ENCODE data around the gene DCDC2B. TPM values are rescaled to one million over a fixed set of nuclear protein-coding genes. Genes with fewer than 3 reads are reported as not detected.

DCDC2B gene
- total RNA-seq, 1 experiment from 2014 or later: not detected

DNA sequence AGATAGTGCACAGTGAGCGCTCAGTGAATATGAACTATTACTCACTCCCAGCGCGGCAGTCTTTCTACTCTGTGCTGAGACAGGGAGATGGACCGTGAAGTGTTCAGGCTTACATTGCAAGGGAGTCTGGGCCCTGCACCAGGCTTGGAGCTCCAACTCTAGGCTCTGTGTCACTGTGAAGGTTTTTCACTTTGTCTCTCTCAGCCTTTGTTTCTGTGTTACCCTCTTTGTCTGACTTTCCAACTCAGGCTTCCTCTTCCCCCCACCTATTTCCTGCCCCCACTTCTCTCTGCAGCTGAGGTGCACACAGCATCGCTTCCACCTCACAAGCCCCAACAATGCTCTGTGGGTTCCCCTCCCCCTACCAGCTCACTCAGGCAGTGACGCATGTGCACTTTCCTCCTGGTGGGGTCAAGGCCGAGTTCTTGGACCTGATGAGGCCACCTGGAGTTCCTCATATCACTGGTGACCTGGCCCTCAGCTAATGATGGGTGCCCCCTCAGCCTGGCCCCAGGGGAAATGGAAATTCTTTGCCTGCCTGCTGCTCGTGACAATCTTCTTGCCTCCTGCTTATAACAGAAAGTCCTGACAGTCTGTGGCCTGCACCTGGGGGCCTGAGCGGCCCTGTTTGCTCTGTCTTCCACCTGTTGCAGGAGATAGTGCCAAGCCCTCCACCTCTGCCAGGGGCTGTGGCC lies 41.1 kb downstream of the DCDC2B start:
- Histone ChIP-seq H3K4me3 (ENCODE audit: low read depth, low read length, poor library complexity, severe bottlenecking) (no peak overlapping the region), H3K9me3 (ENCODE audit: low read depth, low read length, poor library complexity, severe bottlenecking) (no peaks in the 10 kb centered on the region), H3K27me3 (replicated peaks; ENCODE audit: insufficient read depth, low read depth, low read length, poor library complexity) (no peaks in the 10 kb centered on the region), H3K4me1 (ENCODE audit: insufficient read depth, low read length, poor library complexity, severe bottlenecking) (peaks cover 4% of the 10 kb centered on the region), H3K36me3 (ENCODE audit: insufficient read depth, low read length, poor library complexity, severe bottlenecking) (no peaks in the 10 kb centered on the region), H3K27ac (ENCODE audit: low read depth, low read length, poor library complexity, severe bottlenecking) (no peak overlapping the region)
- POLR2A ChIA-PET (ENCODE audit: low non-redundant PET): no interaction called here
- intact Hi-C loops (cut with micrococcal nuclease; ENCODE audit: unreplicated experiment): no loop called here
- no TSS peak for BruUV-seq (replicated peaks)
- no peak for TF ChIP-seq EZH2 (IDR thresholded peaks at IDR 0.05; ENCODE audit: borderline replicate concordance, low read depth, low read length, poor library complexity, severe bottlenecking)
- TF ChIP-seq, protein P1, sequence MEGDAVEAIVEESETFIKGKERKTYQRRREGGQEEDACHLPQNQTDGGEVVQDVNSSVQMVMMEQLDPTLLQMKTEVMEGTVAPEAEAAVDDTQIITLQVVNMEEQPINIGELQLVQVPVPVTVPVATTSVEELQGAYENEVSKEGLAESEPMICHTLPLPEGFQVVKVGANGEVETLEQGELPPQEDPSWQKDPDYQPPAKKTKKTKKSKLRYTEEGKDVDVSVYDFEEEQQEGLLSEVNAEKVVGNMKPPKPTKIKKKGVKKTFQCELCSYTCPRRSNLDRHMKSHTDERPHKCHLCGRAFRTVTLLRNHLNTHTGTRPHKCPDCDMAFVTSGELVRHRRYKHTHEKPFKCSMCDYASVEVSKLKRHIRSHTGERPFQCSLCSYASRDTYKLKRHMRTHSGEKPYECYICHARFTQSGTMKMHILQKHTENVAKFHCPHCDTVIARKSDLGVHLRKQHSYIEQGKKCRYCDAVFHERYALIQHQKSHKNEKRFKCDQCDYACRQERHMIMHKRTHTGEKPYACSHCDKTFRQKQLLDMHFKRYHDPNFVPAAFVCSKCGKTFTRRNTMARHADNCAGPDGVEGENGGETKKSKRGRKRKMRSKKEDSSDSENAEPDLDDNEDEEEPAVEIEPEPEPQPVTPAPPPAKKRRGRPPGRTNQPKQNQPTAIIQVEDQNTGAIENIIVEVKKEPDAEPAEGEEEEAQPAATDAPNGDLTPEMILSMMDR (conservative IDR thresholded peaks at IDR 0.05; ENCODE audit: low read depth, low read length): no peak
- CTCF ChIA-PET: no interaction called here
- DNase-seq (ENCODE audit: low spot score): no peak

DNA sequence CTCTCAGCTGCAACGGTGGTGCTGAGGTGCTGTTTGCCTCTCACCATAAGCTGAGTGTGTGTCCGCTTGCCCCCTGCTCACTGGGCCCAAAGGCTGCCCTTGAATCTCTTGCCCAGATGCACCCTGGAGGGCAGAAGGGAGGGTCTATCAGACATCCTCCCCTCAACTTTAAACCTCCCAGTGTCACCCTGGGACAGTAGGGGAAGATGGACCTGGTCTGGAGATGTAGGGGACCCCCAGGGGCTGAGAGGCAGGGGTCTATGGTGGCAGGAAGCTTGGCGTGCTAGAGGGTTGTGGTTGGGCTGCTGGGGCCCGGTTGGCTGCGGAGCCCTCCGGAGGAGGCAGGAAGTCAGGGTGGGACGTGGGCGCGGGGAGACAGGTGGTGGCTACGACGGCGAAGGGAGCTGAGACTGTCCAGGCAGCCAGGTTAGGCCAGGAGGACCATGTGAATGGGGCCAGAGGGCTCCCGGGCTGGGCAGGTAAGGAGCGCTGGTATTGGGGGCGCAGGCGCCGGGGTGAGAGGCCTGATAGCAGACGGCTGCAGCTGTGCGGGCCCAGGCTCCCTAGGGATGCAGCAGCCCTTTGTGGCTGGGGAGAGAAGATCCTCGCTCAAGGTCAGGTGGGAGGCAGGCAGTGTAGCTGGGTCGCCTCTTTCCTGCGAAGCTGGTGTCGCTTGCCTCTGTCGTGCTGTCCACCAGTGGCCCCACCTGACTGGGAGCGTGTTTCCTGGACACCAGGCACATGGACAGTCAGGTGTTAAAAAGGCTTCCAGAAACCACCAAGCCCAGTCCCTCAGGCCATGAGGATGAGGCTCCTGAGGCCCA lies 42.2 kb downstream of the DCDC2B start, which contains the start of gene LCK:
Gene LCK (plus strand): TSS at position 373 of the 824 bp plus-strand sequence. CDS start 23,065 bp downstream, outside the sequence.
- H3K4me3 ChIP-seq (ENCODE audit: low read depth, low read length, poor library complexity, severe bottlenecking): no peak within 1 kb of the TSS
- no TSS peak for BruUV-seq (replicated peaks)
- no peaks in the 10 kb centered on the region for H3K9me3 ChIP-seq (ENCODE audit: low read depth, low read length, poor library complexity, severe bottlenecking)
- H3K27me3 ChIP-seq (replicated peaks; ENCODE audit: insufficient read depth, low read depth, low read length, poor library complexity): no peaks in the 10 kb centered on the region
- POLR2A ChIA-PET (ENCODE audit: low non-redundant PET): no interaction called here
- TF ChIP-seq, protein P1 (conservative IDR thresholded peaks at IDR 0.05; ENCODE audit: low read depth, low read length): no peak
- TF ChIP-seq EZH2 (IDR thresholded peaks at IDR 0.05; ENCODE audit: borderline replicate concordance, low read depth, low read length, poor library complexity, severe bottlenecking): no peak
- H3K27ac ChIP-seq (ENCODE audit: low read depth, low read length, poor library complexity, severe bottlenecking): no peak within 1 kb of the TSS
- H3K4me1 ChIP-seq (ENCODE audit: insufficient read depth, low read length, poor library complexity, severe bottlenecking): peaks cover 4% of the 10 kb centered on the region
- H3K36me3 ChIP-seq (ENCODE audit: insufficient read depth, low read length, poor library complexity, severe bottlenecking): no peaks in the 10 kb centered on the region
- DNase-seq (ENCODE audit: low spot score): no peak
- intact Hi-C loops (cut with micrococcal nuclease; ENCODE audit: unreplicated experiment): no loop called here
- CTCF ChIA-PET: no interaction called here

DNA sequence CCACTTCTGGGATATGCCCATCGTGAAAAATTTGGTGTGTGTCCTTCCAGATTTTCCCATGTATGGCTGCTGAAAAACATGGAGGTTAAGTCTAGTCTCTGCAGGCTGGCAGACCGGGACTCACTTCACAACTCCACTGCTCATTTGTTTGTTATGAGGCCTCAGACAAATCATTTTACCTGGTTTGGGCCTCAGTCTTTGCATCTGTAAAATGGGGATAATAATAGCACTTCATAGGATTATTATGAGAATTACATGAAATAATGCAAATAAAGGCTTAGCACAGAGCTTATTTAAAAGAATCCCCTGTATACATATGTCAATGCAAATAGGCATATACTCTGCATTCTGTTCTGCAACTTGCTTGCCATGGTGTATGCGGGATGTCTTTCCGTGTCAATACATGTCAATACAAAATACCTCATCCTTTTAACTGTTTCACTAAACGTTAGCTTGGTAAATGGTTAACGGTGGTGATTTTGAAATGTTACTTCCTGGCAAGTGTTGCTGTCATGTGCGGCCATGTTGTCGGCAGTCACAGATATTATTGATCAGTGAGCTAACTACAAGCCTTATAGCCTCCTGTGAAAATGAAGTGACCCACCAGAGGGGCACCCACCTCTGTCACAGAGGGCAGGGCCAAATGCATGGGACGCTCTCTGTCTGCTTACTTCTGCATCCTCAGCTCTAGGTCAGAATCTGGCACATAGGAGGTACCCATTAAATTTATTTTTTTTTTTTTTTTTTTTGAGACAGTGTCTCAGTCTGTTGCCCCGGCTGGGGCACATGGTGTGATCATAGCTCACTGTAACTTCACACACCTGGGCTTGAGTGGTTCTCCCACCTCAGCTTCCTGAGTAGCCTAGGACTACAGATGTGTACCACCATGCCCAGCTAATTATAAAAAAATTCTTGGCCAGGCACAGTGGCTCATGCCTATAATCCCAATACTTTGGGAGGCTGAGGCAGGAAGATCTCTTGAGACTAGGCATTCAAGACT lies 46.5 kb downstream of the DCDC2B start:
- BruUV-seq (replicated peaks): no TSS peak
- ChIA-PET CTCF (no interaction called here), POLR2A (ENCODE audit: low non-redundant PET) (no interaction called here)
- DNase-seq (ENCODE audit: low spot score): no peak
- H3K9me3 ChIP-seq (ENCODE audit: low read depth, low read length, poor library complexity, severe bottlenecking): no peaks in the 10 kb centered on the region
- no peaks in the 10 kb centered on the region for H3K4me1 ChIP-seq (ENCODE audit: insufficient read depth, low read length, poor library complexity, severe bottlenecking)
- no peaks in the 10 kb centered on the region for H3K36me3 ChIP-seq (ENCODE audit: insufficient read depth, low read length, poor library complexity, severe bottlenecking)
- TF ChIP-seq EZH2 (IDR thresholded peaks at IDR 0.05; ENCODE audit: borderline replicate concordance, low read depth, low read length, poor library complexity, severe bottlenecking): no peak
- H3K27ac ChIP-seq (ENCODE audit: low read depth, low read length, poor library complexity, severe bottlenecking): no peak overlapping the region
- intact Hi-C loops (cut with micrococcal nuclease; ENCODE audit: unreplicated experiment): no loop called here
- H3K27me3 ChIP-seq (replicated peaks; ENCODE audit: insufficient read depth, low read depth, low read length, poor library complexity): no peaks in the 10 kb centered on the region
- H3K4me3 ChIP-seq (ENCODE audit: low read depth, low read length, poor library complexity, severe bottlenecking): no peak overlapping the region

Measured in A673 (cell line).